ENCODE measurements around the gene FRMPD4. TPM values are rescaled to one million over a fixed set of nuclear protein-coding genes. Genes with fewer than 3 reads are reported as not detected.

Gene FRMPD4
- total RNA-seq, 1 donor from 2014 or later: 2.0 TPM

DNA sequence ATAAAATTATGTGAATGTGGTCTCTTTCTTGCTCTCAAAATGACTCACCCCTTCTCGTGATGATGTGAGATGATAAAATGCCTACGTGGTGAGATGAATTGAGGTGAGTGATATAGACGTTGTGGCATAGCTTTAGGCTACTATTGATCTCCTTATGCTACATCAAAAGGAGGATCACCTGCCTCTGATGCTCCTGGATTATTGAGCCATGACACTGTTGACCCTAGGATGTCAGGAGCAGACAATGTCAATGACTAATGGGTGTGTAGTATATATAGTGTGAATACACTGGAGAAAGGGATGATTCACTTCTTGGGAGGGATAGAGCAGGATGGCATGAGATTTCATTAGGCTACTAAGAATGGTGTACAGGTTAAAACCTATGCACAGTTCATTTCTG is 442.3 kb downstream of the FRMPD4 start:
- intact Hi-C loops (cut with DNase I): no loop called here
- no peak for DNase-seq (ENCODE audit: low spot score)

DNA sequence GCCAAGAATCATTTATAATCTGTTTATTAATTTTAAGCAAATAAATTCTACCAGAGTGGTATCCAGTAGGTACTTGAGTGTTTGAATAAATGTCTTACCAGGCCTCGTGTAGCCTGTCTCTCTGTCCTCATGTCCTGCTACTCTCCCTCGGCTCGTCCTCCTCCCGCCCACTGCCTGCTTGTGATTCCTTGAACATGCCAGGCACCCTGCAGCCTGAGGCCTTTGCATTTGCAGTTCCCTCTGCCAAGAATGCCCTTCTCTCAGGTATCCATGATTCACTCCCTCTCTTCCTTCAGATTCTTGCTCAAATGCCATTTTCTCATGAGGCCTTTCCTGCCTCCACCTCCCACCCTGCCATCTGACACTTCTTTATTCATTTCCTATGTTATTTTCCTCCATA is 443.3 kb downstream of the FRMPD4 start:
- no peak for DNase-seq (ENCODE audit: low spot score)
- intact Hi-C loops (cut with DNase I): no loop called here

DNA sequence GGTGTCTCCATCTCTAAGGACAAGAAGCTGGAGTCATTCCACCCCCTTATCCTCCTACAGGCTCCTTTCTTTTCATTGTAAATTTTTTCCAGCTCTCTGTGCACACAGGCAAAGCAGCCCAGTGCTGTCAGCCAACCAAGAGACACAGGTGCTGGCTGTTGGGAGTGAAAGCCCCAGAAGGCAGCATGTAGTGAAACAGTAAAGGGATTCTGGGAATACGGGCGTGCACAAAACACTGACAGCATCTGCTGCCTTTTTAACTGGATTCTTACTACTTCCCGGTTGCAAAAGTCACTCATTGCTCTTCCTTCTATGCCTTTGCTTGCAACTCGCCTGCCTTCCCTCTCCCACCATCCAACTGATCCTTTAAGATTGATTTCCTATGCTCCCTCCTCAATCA is 444.4 kb downstream of the FRMPD4 start:
- DNase-seq (ENCODE audit: low spot score): no peak
- intact Hi-C loops (cut with DNase I): no loop called here

DNA sequence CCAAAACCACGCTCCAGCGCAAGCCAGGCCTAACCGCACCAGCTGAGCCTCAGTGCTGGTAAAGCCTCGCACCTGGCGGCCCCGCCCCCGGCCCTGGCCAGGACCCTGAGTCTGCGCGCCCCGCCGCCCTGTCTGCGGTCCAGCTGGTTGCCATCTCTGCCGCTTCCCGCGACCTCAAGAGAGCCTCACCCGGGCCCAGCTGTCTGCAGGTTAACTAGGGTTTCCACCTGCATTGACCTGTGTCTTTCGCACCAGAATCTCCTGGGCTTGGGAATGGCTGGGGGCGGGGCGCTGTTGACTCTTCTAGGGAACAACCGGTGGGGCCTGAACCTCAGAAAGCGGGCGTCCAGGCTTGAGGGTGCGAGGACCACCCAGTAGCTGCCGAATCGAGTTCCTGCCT is 445.3 kb downstream of the FRMPD4 start:
- intact Hi-C loops (cut with DNase I): no loop called here
- no peak for DNase-seq (ENCODE audit: low spot score)

DNA sequence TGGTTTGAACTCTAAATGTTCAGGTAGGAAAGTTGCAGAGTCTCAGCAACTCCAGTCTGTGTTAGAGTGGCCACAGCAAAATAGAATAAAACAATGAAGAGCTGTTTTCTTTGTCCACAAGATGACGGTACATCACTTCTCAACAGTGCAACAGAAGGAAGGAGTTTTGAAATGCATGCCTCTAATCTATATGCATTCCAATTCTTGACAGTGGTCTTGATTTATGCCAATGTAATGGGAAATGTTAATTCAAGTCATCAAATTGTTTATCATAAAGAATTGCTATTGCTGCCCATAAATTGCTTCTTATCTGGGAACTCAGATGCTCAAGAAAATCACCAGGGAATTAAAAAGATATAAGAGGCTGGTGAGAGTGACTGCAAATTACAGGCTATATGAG is 457.4 kb downstream of the FRMPD4 start:
- no peak for DNase-seq (ENCODE audit: low spot score)
- intact Hi-C loops (cut with DNase I): no loop called here

DNA sequence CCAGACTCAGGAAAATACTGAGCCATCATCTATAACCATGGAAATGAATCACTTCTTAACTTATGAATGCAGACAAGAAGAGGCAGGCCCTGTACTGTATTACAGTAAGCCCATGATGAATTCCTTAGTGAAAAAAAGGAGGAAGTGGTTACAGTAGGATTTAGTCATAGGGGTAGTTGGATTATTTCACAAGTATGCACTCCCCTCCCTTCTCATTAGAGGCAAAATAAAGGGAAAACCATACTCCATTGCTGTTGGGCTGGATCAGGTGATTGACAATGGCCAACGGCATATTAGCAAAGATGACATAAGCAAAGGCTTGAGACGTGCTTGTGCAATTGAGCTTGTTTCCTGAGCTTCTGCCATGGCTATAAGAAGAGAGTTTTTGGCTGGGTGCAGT is 471.8 kb downstream of the FRMPD4 start:
- intact Hi-C loops (cut with DNase I): no loop called here

DNA sequence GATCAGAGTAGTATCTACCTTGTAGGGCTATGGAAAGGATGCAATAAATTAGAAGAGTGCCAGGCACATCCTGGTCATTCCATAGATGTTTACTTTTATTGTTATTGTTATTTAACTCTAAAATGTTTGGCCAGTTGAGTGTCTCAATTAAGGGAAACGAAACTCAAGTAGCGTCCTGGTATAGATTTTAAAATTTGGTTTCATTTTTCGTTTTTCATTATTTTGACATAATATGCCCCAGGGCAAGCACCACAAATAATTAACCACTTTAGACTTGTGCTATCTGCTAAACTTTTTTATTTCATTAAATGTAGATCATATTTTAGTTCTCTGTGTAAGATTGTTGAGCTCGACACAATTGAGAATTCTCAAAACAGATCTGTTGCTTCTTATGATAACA is 473.2 kb downstream of the FRMPD4 start:
- no peak for DNase-seq (ENCODE audit: low spot score)
- intact Hi-C loops (cut with DNase I): no loop called here

More for the DNA sequence above, 471.8 kb downstream of the FRMPD4 start:
- no peak for DNase-seq (ENCODE audit: low spot score)

DNA sequence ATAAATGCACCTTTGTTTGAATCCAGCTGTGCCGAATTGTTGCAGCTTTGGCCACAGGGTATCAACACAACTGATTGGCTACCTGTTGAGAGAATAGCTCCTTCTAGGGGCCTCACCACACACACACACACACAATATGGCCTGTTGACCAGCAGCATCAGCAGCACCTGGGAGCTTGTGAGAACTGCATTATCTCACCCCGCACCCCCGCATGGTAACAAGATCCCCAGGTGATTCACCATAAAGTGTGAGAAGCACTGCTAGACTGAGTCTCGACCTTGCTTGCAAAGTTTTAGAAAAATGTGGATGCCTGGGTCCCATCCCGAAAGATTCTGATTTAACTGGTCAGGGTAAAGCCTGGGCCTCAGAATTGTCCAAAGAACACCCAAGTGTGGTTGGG is 476.0 kb downstream of the FRMPD4 start:
- intact Hi-C loops (cut with DNase I): no loop called here
- no peak for DNase-seq (ENCODE audit: low spot score)

DNA sequence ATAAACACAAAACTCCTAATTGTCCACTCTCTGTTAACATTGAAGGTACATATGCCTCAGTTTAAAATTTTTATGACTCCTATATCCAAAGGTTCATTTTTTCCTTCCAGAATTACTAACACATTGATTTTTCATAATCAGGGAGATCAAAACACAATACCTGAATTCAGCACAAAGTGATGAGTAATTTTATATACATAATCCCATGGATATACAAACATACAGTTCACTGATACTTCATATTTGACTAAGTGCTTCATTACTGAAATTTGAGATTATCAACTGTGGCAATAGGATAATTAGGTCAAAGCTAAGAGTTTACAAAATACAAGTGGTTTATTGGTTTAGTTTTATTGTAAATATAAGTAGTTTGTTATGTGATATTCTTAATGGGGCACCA is 476.8 kb downstream of the FRMPD4 start:
- DNase-seq (ENCODE audit: low spot score): no peak
- intact Hi-C loops (cut with DNase I): no loop called here

DNA sequence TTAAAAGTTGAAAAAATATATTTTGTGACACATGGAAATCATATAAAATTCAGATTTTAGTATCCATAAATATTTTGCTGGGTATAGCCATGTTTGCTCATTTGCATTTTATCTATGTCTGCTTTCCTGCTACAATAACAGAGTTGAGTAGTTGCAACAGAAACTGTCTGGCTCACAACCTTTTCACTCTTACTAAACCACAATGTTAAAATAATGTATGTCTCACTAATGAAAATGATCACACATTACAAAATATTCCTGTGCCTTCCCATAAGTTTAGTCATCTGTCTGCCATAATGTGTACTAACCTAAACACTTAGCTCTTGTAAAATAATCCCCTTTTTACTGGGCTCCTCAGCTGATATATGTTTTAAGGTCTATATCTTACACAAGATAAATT is 479.0 kb downstream of the FRMPD4 start:
- DNase-seq (ENCODE audit: low spot score): no peak
- intact Hi-C loops (cut with DNase I): no loop called here

DNA sequence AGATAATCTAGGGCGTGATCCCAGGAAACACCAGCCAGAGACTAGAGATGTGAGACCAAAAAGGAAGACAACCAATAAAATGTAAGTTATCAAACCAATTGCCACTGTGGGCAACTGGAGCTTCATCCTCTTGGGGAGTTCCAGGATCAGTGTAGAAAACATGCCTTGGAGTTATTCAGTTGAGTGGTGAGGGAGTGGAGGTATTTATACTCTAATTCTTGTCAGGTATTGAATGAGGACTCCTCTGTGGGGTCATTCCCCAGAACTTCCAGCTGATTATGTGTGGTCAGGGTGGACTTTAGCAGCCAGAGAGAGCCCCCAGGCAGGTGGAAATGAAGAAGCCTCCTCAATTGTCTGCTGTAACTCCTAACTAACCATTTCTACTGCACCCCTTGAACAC is 509.0 kb downstream of the FRMPD4 start:
- no peak for DNase-seq (ENCODE audit: low spot score)
- intact Hi-C loops (cut with DNase I): no loop called here

DNA sequence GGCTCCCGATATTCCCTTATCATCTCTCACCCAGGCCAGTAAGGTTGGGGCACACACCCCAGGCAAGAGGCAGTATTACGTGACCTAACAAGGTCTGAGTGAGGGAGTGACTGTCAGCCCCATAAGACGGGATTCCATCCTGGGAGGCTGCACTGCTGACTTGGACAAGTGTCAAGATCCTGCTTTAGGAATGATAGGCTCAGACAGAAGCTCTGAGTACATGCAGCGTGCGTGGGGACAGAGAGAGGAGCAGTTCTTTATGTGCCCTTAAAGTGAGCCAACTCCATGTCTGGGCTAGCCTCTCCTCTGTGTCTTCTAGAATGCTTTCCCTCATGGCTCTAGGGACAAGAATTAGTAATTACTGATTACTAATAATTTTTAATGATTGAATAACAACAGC is 510.7 kb downstream of the FRMPD4 start:
- intact Hi-C loops (cut with DNase I): no loop called here
- no peak for DNase-seq (ENCODE audit: low spot score)

DNA sequence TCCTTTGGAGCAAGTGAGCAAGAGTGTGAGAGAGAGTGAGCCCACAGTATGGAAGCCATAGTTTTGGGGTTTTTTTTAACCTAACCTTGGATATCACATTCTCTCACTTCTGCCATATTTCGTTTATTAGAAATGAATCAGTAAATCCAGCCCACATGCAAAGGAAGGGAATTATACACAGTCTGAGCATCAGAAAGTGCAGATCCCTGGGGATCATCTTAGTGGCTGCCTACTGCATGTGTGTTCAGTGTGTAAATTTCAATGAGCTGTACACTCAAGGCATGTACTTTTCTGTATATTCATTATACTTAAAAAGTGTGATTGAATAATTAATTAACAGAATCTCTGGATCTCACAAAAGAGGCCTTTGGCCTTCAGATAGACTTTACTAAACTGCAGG is 519.2 kb downstream of the FRMPD4 start:
- no peak for DNase-seq (ENCODE audit: low spot score)
- intact Hi-C loops (cut with DNase I): no loop called here

DNA sequence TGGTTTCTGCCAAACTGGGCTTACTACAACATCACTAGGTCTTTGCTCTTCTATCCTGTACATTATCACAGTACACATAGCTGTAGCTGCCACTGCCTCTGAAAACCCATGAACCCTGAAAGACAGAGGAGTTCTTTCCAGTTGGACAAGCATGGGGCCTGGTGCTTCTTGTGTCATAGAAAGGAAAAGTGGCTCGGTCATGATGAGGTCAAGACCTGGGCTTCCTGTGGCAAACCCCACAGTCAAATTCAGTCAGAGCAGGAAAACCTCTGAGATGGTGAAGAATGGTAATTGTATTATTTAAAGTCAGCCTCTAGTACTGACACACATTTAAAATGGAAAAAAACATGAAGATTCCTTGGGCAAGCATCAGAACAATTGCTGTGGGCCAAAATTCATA is 519.6 kb downstream of the FRMPD4 start:
- no peak for DNase-seq (ENCODE audit: low spot score)
- intact Hi-C loops (cut with DNase I): no loop called here

DNA sequence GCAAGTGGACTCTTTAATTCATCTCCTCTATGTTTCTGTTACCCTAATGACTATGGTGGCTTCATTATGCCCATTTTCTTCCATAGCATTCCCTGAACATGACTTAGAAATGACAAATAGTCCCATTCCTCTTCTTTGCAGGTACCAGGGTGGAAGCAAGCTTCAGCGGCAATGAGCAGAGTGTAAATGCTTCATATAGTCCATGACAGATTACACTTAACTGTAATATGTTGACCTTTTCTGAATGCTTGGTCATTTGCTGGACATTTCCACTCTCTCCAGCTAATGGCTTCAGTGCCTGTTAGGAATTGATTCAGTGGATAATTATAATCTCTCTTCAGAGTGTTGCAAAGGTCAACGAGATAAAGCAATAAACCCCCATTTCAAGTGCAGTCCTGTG is 523.2 kb downstream of the FRMPD4 start:
- intact Hi-C loops (cut with DNase I): no loop called here
- no peak for DNase-seq (ENCODE audit: low spot score)

DNA sequence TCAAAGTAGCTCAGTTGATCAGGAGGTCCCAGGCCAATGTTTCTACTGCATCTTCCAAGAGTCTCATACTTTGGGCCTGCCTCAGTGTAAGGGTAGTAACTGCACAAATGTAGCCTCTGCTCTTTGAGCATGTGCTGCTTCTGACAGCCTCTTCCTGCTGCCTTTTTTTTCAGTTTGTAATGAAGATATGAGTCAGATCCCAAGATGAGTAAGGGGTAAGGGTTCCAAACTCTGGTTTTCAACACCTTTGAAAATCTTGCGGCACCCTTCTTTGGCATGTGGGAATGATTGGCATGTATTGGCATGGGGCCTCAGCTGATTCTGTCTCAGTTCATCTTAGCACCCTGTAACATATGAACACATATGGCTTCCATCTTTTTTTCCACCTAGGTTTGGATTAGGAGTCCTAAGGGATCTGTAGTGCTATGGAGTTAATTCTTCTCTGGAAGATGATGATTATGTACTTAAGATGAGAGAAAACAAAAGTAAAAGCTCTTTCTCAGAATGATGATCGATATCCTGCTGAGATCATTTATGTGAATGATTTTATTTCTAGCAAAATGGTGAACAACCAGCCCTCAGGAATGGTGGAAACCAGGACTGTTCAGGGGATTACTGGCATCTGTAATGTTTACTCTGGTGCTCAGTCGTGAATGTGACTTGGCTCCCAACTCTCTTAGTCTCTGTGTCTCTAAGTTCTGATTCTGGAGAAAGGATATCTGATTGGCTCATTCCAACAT is 534.3 kb downstream of the FRMPD4 start:
- intact Hi-C loops (cut with DNase I): no loop called here
- no peak for DNase-seq (ENCODE audit: low spot score)

DNA sequence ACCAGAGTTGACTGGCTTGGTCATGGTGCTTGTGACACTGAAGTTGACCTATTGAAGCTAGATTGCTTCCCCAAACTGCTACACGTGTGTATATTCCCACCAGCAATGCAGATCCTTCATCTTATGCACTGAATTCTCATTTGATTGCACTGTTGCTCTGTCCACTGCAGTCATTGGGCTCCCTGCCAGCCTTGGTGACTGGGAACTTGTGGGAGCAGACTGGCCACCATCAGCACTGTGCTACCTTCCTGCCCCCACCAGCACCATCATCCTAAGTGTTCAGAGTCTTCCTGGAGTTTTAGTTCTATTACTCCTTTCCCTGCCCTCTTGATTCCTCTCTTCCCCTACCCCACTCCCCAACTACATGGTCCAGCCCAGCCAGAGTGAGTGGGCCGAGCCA is 535.2 kb downstream of the FRMPD4 start:
- no peak for DNase-seq (ENCODE audit: low spot score)
- intact Hi-C loops (cut with DNase I): no loop called here

DNA sequence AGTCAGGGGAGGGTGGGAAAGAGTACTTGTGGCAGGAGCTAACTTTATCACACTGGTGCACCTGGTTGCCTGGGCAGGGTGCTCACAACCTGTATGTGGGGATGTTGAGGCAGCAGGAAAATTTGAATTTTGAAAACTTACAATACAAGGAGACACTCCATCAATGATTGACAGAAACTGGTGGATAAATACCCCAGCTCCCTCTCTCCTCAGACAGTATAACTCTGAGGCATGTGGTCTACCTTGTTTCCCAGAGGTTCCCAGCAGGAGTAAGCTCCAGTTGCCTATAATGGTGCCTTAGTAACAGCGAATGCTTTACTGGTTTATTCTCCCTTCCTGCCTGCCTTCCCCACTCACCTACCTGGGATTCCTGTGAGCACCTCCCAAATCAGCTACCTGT is 541.2 kb downstream of the FRMPD4 start:
- intact Hi-C loops (cut with DNase I): no loop called here
- DNase-seq (ENCODE audit: low spot score): no peak

DNA sequence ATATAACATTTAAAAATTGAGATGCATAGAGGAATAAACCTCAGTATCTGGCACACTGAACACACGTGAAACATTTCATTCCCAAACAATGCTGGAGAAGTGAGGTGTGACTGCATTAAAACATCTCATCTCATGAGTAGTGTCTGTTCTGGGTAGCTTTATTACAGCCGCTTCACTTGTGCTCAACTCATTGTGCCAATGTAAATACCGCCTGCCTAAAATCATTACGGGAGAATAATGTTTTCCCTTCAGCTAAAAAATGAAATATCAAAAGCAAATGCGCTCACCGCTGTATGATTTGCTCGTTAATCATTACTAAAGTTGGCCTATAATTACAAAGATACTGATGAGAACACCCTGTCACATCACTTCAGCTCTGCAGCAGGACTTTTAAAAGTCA is 542.8 kb downstream of the FRMPD4 start:
- intact Hi-C loops (cut with DNase I): no loop called here
- DNase-seq (ENCODE audit: low spot score): no peak

DNA sequence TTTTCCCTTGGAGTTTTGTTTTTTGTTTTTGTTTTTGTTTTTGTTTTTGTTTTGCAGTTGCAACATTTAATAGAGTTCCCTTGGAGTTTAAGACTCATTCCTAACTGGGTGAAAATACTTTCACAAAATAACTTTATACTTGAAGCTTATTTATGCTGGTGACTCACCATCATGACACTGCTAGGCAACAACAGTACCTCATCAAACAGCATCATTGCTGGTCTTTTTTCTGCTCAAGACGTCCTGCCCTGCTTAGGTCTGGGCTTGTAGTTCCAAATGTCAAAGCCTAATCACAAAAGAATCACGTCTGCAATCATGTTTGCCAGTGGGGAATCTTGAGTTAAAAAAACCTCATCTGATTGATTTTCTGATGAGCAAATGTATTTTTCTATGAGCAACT is 547.3 kb downstream of the FRMPD4 start:
- intact Hi-C loops (cut with DNase I): no loop called here
- DNase-seq (ENCODE audit: low spot score): no peak

DNA sequence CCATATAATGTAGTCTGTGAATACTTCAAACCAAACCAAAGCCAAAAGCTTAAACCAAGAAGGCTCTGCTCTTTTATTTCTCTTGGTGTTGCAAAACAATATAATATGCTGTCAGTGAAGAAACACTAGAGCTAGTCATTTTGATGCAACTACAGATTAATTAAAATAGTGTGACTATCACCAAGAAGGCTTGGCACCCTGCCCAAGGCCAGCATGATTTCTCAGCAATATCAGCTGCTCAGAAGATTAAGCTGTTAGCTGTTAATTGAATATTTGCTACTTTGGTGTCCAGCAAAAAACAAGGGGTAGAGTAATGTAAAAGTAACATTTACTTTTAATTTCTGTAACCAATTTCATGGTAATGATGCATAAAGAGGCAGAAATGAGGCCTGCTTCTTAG is 548.1 kb downstream of the FRMPD4 start:
- DNase-seq (ENCODE audit: low spot score): no peak
- intact Hi-C loops (cut with DNase I): no loop called here

DNA sequence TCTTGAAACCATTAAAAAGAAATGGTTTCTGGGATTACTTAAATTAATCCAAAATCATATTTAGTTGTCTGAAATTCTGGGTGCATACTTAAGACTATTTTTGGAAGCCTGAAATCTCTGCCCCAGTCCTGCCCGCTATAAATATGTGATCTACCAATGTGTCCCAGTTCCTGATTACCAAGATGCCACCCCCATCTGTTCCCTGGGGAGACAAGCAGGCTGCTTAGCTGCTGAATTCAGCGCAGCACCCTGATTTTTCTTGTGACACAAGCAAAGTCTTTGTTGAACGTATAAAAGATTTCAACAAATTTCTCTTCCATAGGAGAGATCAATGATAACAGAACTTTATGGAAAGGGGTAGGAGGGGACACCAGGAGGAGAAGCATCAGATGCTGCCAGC is 552.4 kb downstream of the FRMPD4 start:
- no peak for DNase-seq (ENCODE audit: low spot score)

More for the DNA sequence above, 552.4 kb downstream of the FRMPD4 start:
- intact Hi-C loops (cut with DNase I): no loop called here

All from cardiac septum (tissue), 1 donor.